HG02840 (cell line): ENCODE results near the gene PCCA.
"Not testable (repeated sequence)": the region's sequence is repeated elsewhere in the genome, so short reads cannot be mapped to it uniquely, and the experiment has no call there.

Experiments
- ATAC-seq: cut with Tn5 transposase; IDR thresholded peaks from one replicate; pipeline ENCODE4 v1.9.1; 2021; ENCODE audit warnings: mild to moderate bottlenecking, moderate library complexity, moderate number of reproducible peaks; ENCODE audit not compliant: unreplicated experiment, low FRiP score

The PCCA gene

DNA sequence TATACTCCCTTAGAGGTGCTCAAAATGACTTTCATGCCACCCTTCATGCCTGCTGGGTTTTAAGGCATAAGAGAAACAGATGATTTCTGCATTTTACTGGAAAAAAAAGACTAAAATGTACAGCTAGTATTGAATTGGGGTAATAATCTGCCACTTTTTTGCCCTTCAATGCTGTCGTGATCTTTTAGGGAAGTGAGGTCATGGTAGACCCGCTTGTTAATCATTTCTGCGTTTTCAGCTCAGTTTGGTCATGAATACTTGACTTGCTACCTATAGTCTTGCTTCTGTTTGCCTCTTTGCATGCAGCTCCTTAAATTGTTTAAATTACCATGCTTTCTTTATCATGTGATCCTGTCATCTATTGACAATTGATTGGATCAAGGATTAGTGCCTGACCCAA lies 90.4 kb downstream of the PCCA start:
- no peak for ATAC-seq

DNA sequence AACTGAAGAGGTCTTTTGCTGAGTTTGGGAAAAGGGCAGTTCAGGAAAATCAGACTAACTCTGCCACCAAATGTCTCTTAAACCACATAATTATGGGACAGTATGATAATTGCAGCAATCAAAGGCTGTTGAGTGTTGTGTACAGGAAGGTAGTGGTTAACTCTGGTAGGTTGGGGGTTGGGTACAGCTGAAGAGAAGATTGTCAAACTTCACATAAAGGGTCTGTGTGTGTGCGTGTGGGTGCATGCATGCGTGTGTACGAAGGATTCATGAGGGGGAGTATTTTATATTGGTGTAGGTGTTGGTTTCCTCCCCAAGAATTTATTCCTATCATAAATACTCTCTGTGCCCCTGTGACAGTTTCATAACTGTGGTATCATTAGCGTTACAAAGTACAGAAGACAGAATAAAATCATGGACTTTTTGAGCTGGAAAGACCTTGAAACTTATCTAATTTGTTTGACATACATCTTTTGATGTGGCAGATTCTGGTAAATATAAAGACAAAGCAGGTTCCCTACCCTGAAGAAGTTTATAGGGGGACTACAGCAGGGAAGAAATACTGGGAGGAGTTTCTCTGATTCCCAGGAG lies 94.1 kb downstream of the PCCA start:
- no peak for ATAC-seq

DNA sequence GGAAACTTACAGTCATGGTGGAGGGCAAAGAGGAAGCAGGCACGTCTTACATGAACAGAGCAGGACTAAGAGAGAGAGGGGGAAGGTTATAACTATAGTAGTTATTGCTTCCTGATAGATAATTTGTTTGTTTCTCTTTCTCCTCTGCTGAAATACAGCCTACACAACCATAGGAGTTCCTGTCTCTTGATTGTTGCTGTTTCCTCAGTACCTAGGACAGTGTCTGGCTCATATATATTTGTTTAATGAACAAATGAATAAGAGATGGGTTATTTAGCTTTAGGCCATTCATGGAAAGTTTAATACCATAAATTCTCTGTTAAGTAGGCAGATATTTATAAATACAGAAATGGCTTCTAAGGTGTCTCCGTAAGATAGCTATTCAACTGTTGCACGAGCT lies 95.2 kb downstream of the PCCA start:
- ATAC-seq = no peak

DNA sequence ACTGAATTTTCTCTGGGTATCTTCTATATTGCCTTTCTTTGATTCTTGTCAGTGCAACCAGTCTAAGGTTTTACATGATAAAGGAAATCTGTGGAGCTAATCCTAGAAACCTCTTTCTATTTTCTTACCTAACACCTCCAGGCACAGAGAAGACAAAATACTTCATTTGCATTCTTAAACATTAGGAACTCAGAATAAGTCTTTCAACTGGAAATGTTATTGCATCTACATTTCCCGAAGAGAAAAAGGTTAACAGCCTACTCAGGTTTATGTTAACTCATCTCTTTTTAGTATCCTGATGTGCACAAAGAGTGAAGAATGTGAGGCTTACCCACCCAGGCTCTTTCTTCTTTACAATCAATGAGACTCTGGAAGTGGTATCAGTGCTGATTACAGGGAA lies 106.7 kb downstream of the PCCA start:
- no peak for ATAC-seq

DNA sequence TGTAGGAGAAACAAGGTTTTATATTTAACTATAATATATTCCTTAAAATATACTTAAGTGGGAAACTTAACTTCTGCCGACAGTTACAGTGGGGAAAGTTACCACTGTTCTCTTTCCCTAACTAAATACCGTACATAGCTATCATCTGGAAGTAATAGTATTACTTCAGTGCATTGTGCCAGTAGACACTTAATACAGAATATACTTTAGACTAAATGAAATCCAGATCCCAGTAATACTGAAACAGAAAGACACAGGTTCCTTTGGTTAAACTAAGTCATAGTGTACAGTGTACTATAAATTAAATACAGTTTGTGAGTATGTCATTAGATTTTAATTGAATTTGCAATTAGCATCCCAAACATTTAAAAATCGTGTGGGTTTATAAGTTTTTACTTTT lies 107.5 kb downstream of the PCCA start:
- no peak for ATAC-seq

DNA sequence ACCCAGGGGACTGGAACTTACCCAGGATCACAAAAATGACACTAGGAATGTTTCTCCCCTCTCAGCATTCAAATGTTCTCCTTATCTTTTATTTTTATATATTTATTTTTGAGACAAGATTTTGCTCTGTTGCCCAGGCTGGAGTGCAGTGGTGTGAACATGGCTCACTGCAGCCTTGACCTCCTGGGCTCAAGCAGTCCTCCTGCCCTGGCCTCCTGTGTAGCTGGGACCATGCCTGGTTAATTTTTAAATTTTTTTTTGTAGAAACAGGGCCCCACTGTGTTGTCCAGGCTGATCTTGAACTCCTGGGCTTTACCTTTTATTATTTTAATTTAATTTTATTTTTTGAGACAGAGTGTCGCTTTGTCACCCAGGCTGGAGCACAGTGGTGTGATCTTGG lies 108.2 kb downstream of the PCCA start:
- no peak for ATAC-seq

DNA sequence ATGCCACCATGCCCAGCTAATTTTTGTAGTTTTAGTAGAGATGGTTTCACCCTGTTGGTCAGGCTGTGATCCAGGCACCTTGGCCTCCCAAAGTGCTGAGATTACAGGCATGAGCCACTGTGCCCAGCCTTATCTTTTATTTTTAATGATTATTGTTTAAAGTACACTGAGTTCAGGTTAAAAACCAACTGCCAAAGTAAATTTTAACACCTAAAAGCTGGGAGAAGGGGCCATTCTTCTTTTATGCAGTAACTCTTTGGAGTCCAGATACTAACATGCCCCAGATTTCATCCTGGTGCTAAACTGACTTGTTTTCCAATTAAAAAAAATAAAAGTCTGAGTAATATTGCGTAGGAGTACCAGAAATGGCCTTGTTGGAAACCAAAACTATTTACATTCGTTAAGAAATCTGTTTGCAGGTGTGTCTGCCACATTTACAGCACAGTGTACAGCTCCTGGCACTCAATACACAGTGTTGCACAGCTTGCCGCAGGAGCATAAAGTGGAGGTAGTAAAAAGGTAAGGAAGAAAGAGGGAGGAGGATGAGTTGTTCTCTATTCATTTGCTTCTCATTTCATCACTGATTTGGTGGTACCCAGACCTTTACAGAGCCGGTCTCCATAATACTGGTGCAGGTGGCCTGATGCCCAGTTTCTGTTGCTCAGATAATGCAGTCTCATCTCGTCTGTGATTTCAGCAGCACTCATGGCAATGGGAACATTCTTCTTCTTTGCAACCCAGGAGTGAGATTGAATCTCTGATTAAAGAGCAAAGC lies 108.9 kb downstream of the PCCA start:
- ATAC-seq = no peak

DNA sequence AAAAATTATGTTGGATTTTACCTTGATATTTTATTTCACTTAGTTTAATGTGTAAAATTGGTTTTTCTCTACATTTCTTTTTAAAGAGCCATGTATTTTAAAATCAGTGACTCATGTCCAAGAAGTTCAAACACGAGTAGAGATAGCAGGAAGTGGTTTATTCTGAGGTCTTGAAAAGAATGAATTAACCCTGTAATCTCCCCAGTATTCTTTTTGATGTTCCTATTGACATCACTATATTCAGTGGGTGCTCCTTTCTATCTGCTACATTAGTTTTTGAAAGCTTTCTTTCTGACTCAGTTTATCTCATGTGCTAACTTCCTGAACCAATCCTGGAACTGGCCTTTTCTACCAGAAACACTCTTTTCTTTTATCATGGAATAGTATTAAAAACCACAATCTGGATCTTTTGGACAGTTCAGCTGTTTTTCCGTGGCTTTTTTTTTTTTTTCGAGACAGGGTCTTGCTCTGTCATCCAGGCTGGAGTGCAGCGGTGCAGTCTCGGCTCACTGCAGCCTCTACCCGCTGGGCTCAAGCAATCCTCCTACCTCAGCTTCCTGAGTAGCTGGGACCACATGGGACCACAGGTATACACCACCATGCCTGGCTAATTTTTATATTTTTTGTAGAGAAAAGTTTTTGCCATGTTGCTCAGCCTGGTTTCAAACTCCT lies 114.9 kb downstream of the PCCA start:
- no peak for ATAC-seq

DNA sequence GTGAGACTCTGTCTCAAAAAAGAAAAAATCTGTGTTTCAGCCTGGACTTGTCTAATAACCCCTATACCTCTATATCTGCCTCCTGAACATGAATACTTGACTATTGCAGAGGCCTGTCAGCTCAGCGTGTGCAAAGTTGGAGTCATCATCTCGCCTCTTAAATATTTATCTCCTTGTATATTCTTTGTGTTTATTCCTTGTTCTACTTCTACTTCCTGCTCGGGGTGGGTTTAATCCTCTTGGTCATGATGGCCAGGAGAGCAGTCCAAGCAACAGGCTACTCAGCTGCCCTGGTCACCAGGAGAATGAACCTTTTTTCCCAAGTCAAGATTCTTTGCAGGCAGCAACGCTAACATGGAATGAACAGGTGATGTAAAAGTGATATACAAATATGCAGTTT lies 119.1 kb downstream of the PCCA start:
- no peak for ATAC-seq

DNA sequence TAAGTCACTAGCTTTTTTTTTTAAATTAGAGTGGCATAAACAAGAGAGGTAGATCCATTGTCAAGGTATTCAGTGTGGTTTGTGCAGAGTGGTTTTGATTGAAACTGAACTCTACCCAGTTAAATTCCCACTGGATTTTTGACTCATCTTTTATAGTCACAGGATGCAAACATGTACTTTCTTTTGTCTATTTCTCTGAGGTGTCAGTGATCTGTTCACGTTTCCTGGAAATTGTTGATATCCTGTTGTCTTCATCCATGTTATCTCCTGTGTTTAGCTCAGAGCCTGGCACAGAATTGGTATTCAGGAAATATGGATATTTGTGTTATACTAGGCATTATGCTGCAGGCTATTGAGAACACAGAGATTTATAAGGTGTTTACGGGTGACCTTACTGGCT lies 119.7 kb downstream of the PCCA start:
- no peak for ATAC-seq

DNA sequence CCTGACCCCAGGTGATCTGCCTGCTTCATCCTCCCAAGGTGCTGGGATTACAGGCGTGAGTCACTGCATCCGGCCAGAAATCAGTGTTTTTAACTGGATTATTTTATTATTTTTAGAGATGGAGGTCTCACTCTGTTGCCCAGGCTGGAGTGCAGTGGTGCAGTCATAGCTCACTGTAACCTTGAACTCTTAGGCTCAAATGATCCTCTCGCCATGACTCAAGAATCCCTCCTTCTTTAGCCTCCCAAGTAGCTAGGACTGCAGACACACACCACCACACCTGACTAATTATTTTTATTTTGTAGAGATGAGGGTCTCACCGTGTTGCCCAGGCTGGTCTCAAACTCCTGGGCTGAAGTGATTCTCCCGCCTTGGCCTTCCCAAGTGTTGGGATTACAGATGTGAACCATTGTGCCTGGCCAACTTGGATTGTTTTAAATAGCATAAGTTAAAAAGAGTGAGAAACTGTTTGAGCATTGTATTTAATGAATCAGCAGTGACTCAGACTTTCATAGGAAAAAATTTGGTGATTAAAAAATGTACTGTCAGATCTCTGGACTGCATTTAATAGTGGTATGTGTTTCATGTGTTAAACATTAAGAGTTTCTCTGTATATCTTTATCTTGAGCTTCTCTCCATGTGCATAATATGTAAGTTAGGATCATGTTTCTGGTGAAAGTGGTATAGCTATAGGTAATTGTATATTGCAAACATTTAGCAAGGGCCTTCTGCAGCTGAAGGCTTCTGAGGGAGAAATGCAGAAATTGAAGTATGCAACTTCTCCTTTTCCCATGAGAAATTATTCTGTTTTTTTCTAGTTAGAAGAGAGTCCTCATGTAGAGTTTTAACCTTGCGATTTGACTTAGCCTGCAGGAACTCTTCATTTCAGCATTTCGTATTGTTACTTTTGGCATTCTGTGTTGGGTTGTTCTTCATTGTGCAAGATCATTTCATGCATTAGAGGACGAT lies 121.2 kb downstream of the PCCA start:
- no peak for ATAC-seq

DNA sequence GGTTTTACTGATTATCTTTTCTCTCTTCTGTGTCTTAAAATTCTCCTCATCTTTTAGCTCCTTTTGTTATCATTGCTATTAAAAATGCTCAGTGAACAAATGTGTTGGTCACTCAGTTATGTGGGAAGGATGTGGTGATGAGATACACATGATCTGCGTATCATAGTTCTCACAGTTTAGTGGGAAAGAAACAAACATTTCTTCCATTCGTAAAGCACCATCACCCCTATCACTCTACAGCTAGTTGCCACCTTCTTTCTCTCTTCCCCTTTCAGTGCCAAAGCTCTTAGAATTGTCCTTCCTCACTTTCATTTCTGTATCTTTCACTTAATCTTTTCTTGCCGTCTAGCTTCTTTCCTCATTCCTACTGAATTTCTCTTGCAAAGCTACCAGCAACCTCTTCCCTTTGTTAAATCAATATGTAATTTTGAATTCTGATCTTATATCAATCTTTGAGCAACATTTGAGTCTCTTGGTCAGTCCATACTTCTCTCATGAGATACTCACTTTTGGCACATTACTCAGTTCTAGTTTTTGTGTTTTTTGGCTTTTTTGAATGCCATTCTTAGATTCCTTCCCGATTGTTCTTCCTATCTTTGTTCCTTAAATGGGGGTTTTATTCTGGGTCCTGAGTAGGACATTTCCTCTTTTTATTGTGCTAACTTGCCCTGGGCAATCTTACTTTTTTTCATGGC lies 122.3 kb downstream of the PCCA start:
- ATAC-seq = no peak

DNA sequence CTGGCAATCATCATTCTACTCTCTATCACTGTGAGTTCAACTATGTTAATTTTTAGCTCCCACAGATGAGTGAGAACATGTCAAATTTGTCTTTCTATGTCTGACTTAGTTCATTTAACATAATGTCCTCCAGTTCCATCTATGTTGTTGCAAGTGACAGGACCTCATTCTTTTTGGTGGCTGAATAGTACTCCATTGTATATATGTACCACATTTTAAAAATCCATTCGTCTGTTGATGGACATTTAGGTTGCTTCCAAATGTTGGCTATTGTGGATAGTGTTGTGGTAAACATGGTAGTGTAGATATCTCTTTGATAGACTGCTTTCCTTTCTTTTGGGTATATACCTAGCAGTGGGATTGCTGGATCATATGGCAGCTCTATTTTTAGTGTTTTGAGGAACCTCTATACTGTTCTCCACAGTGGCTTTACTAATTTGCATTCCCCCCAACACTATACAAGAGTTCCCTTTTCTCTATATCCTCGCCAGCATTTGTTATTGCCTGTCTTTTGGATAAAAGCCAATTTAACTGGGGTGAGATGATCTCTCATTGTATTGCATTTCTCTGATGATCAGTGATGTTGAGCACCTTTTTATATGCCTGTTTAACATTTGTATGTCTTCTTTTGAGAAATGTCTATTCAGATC lies 124.1 kb downstream of the PCCA start:
- no peak for ATAC-seq

DNA sequence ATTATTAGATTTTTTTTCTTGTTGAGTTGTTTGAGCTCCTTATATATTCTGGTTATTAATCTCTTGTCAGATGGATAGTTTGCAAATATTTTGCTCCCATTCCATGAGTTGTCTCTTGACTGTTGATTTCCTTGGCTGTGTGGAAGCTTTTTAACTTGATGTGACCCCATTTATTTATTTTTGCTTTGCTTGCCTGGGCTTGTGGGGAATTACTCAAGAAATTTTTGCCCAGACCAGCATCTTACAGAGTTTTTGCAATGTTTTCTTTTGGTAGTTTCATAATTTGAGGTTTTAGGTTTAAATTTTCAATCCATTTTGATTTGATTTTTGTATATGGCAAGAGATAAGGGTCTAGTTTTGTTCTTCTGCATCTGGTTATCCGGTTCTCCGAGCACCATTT lies 124.7 kb downstream of the PCCA start:
- no peak for ATAC-seq

DNA sequence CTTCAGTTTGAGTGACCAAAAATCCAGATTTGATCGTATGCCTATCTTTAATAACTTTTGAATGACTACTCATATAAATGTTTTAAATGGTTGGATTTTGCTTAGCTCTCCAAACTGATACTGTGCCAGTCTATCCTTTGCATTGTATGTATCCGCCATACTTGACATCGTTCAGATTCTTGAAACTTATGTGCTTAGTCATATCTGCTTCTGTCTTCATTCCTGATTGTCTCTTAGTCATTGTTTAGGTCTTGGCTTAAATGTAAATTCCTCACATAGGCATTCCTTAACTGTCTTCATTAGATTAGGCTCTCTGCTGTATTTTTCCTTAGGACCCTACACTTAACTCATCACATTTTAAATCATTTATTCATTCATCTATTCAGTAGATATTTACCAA lies 126.0 kb downstream of the PCCA start:
- ATAC-seq = no peak

DNA sequence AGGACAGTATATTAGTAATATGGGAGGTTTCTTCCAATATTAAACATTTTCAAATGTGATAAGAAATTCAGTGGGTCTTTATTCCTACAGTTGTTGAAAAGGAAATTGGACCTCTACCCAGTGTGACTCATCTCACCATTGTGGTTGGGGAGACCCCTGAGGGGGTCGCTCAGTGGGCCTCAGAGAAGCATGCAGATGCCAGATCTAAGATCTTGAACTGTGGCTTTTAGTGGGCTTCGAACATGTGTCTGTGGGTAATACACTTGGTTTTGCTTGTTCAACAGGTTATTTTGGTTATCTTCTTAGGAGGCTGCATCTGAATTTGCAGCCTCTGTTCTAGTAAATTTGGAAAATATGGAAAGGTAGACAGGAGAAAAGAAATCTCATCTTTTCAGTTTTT lies 132.3 kb downstream of the PCCA start:
- no peak for ATAC-seq

DNA sequence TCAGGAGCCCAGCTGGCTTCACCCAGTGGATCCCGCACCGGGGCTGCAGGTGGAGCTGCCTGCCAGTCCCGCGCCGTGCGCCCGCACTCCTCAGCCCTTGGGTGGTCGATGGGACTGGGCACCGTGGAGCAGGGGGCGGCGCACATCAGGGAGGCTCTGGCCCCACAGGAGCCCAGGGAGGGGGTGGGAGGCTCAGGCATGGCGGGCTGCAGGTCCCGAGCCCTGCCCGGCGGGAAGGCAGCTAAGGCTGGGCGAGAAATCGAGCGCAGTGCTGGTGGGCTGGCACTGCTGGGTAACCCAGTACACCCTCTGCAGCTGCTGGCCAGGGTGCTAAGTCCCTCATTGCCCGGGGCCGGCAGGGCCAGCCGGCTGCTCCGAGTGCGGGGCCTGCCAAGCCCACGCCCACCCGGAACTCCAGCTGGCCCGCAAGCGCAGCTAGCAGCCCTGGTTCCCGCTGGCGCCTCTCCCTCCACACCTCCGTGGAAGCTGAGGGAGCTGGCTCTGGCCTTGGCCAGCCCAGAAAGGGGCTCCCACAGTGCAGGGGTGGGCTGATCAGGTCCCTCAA lies 135.2 kb downstream of the PCCA start:
- ATAC-seq = not testable (repeated sequence)

DNA sequence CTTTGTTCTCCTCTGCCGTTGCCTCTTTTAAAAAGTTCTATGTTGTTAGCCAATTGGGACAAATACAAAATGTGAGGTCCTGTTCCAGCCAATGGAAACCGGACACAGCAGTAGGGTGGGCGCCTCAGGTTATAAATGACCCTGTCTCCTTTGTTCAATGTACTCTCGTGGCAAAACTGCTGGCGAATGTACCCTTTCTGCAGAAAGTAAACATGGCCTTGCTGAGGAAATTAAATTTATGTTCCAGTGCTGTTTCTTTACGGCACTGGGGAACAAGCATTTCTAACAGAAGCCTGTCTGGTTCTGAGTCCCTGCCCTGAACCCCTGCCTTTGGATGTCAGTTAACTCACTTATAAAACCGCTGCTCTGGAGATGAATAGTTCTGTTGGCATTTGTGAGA lies 140.7 kb downstream of the PCCA start:
- no peak for ATAC-seq

DNA sequence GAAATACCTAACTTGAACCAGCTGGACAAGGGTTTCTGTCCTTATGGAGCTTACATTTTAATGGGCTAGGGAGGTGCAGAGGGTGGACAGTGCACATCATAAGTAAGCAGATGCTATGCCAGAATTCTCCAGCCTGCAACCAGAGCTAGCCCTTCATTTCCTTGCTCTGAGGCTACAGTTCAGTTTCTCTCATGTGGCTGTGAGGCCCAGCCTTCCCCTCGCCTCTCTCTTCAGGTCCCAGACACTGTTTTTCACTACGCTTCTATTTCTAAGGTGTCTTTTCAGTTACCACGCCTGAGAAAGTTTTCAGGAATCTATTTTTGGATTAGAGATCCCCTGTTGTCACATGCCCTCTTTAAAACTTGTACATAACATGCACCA lies 141.9 kb downstream of the PCCA start:
- no peak for ATAC-seq
